GM12878 (cell line): Measurements from ENCODE around the gene MYOD1. TPM values are rescaled to one million over a fixed set of nuclear protein-coding genes. Genes with fewer than 3 reads are reported as not detected.

ENCODE experiments used
- ATAC-seq: fragments of 200-7000 bp; cut with Tn5 transposase; 3 replicates; pipeline ENCODE4 v1.9.1; 2020; ENCODE audit warnings: mild to moderate bottlenecking, moderate library complexity
- BruUV-seq: library from RNA; stranded (reverse); fragments of 400-500 nt; replicated peaks from 2 replicates; lab custom pipeline; 2021; lab: Mats Ljungman, UMichigan
- CTCF ChIA-PET: fragments of 300-600 bp; sonication (Branson Sonifier 250); formaldehyde crosslinking; extraction: SDS; loops from one replicate; lab custom pipeline; 2021; ENCODE audit warnings: inconsistent platforms; lab: Yijun Ruan, JAX
- POLR2A ChIA-PET: fragments of 350-600 bp; formaldehyde crosslinking; extraction: SDS; loops from one replicate; lab custom pipeline; 2021; ENCODE audit warnings: inconsistent platforms; lab: Charles Lee
- RAD21 ChIA-PET: fragments of 300-600 bp; sonication (Branson Sonifier 250); formaldehyde crosslinking; loops from one replicate; lab custom pipeline; 2023; ENCODE audit warnings: antibody characterized with exemption; ENCODE audit not compliant: unreplicated experiment; lab: Charles Lee
- SMC1A ChIA-PET: fragments of 300-600 bp; sonication (Branson Sonifier 250); formaldehyde crosslinking; loops from one replicate; lab custom pipeline; 2023; ENCODE audit not compliant: unreplicated experiment, uncharacterized antibody; lab: Charles Lee
- DNase-seq: peaks from one replicate; pipeline ENCODE4 v3.0.0-alpha.2; 2011; ENCODE audit warnings: low read depth, low spot score
- FAIRE-seq: peaks from 3 replicates; lab custom pipeline; 2011; peaks lifted over from hg19 to GRCh38; lab: Jason Lieb, UNC
- H2AFZ ChIP-seq: 2 replicates; pipeline ENCODE4 v1.6.0; 2011; ENCODE audit warnings: low read depth, low read length, control low read depth; ENCODE audit not compliant: control insufficient read depth
- H3K27ac ChIP-seq: 2 replicates; pipeline ENCODE4 v1.5.1; 2011; ENCODE audit warnings: control low read depth; ENCODE audit not compliant: control insufficient read depth, insufficient read depth
- H3K27me3 ChIP-seq, 2 experiments: replicated peaks in 1 of 2; 2 replicates each; pipeline versions ENCODE4 v1.6.0 to v1.6.1; 2011; ENCODE audit warnings: low read length in 1 of 2; ENCODE audit not compliant: control insufficient read depth in 2 of 2, insufficient read depth in 2 of 2
- H3K36me3 ChIP-seq, 2 experiments: 2 replicates each; pipeline ENCODE4 v1.5.1; 2011; ENCODE audit warnings: low read length in 1 of 2; ENCODE audit not compliant: control insufficient read depth in 2 of 2, insufficient read depth in 2 of 2
- H3K4me1 ChIP-seq: 2 replicates; pipeline ENCODE4 v1.6.1; 2011; ENCODE audit warnings: mild to moderate bottlenecking, low read length, moderate library complexity, mixed read lengths; ENCODE audit not compliant: control insufficient read depth, insufficient read depth
- H3K4me2 ChIP-seq: 2 replicates; pipeline ENCODE4 v1.6.0; 2011; ENCODE audit warnings: control low read depth; ENCODE audit not compliant: control insufficient read depth, insufficient read depth
- H3K4me3 ChIP-seq: fragments of 200-600 bp; sonication (generic); 2 replicates; pipeline ENCODE4 v1.5.1; 2016
- H3K79me2 ChIP-seq: 2 replicates; pipeline ENCODE4 v1.6.0; 2011; ENCODE audit warnings: low read length; ENCODE audit not compliant: control insufficient read depth, insufficient read depth
- H3K9ac ChIP-seq: 2 replicates; pipeline ENCODE4 v1.8.0; 2011; ENCODE audit warnings: low read length, control low read depth, mixed read lengths; ENCODE audit not compliant: control insufficient read depth, insufficient read depth
- H3K9me3 ChIP-seq: replicated peaks from 3 replicates; pipeline ENCODE4 v1.5.1; 2011; ENCODE audit warnings: mild to moderate bottlenecking, low read length; ENCODE audit not compliant: control insufficient read depth, insufficient read depth
- H4K20me1 ChIP-seq: 2 replicates; pipeline ENCODE4 v1.6.0; 2011; ENCODE audit not compliant: control insufficient read depth, insufficient read depth
- BACH1 ChIP-seq: fragments of 450-650 bp; IDR thresholded peaks from 2 replicates; pipeline ENCODE4 v1.6.1; 2017; ENCODE audit warnings: mild to moderate bottlenecking, borderline replicate concordance
- CUX1 ChIP-seq: IDR thresholded peaks from 2 replicates; pipeline ENCODE4 v1.6.1; 2012; ENCODE audit warnings: improper control_type of control experiment, low read depth, low read length; ENCODE audit not compliant: insufficient replicate concordance
- DPF2 ChIP-seq: fragments of 450-650 bp; IDR thresholded peaks from 2 replicates; pipeline ENCODE4 v1.6.1; 2017; ENCODE audit warnings: mild to moderate bottlenecking
- EED ChIP-seq: sonication (generic); IDR thresholded peaks from 2 replicates; pipeline ENCODE4 v1.6.1; 2016; ENCODE audit warnings: antibody characterized with exemption, low read depth
- IKZF2 ChIP-seq, 2 experiments: fragments of 450-650 bp; IDR thresholded peaks; 2 replicates each; pipeline ENCODE4 v1.6.1; 2017; ENCODE audit warnings: mild to moderate bottlenecking in 2 of 2, moderate library complexity in 2 of 2
- LARP7 ChIP-seq: fragments of 450-650 bp; IDR thresholded peaks from 2 replicates; pipeline ENCODE4 v1.6.1; 2017; ENCODE audit warnings: mild to moderate bottlenecking
- MXI1 ChIP-seq: fragments of 150-350 bp; IDR thresholded peaks from 2 replicates; pipeline ENCODE4 v1.6.1; 2011; ENCODE audit warnings: low read depth, mild to moderate bottlenecking, inconsistent platforms, low read length, improper control_type of control experiment
- PML ChIP-seq: IDR thresholded peaks from 2 replicates; pipeline ENCODE4 v1.6.1; 2012; ENCODE audit warnings: low read length, inconsistent platforms
- TAF1 ChIP-seq: IDR thresholded peaks from 2 replicates; pipeline ENCODE4 v1.6.1; 2011; ENCODE audit warnings: mild to moderate bottlenecking, low read depth, low read length, borderline replicate concordance
- TCF12 ChIP-seq: IDR thresholded peaks from 2 replicates; pipeline ENCODE4 v1.6.1; 2011; ENCODE audit warnings: low read depth, mild to moderate bottlenecking, low read length
- ZBED1 ChIP-seq: IDR thresholded peaks from 2 replicates; pipeline ENCODE4 v1.6.1; 2016; ENCODE audit warnings: borderline replicate concordance
- ZNF217 ChIP-seq: fragments of 450-650 bp; IDR thresholded peaks from 2 replicates; pipeline ENCODE4 v1.6.1; 2017; ENCODE audit warnings: antibody characterized with exemption, mild to moderate bottlenecking
- WGBS: methylation state at CpG from one replicate; pipeline ENCODE4 v1.1.6; 2016; ENCODE audit warnings: low lambda C conversion rate; ENCODE audit not compliant: insufficient replicate concordance, insufficient coverage; ENCODE audit errors: missing lambda C conversion rate; 5-methylcytosine and 5-hydroxymethylcytosine counted together
- in situ Hi-C: fragments of 300-500 bp; cut with MboI; formaldehyde crosslinking; loops from 9 replicates; pipeline ENCODE4 v1.14.3; 2018; ENCODE audit warnings: mixed read lengths
- intact Hi-C: fragments of 100-400 bp; cut with micrococcal nuclease; formaldehyde crosslinking; loops from one replicate; pipeline ENCODE4 v1.14.2; 2022; ENCODE audit not compliant: unreplicated experiment
- polyA plus RNA-seq, 11 experiments: library from polyadenylated mRNA; depleted of rRNA in 4 of 11; unstranded in 6 of 11; stranded (reverse) in 5 of 11; fragments of >200 nt; fragmentation: Nextera tagmentation in 4 of 11; fragmentation: Illumina TruSeq in 1 of 11; extraction: Ambion mirVana in 4 of 11; extraction: Trizol in 1 of 11; gene quantifications; 1 replicate in 1 of 11; 2 replicates in 10 of 11; pipeline versions ENCODE4 v1.2.1 to v1.2.3, GENCODE V29; 2011 to 2016; ENCODE audit warnings: inconsistent platforms in 2 of 11, missing spikeins in 2 of 11, low read depth in 1 of 11
- total RNA-seq, 4 experiments: library from RNA; depleted of rRNA in 3 of 4; stranded (reverse); fragments of >200 nt in 3 of 4; fragmentation: Illumina TruSeq in 1 of 4; extraction: Trizol in 1 of 4; gene quantifications; 2 replicates each; pipeline versions ENCODE4 v1.2.1 to v1.2.3, GENCODE V29; 2013 to 2021
- TF ChIP-seq, protein P1 (sequence below): fragments of 150-350 bp; IDR thresholded peaks from 2 replicates; pipeline ENCODE4 v1.6.1; 2016; ENCODE audit warnings: low read depth, low read length
- TF ChIP-seq, protein P2 (sequence below): IDR thresholded peaks from 2 replicates; pipeline ENCODE4 v1.6.1; 2011; ENCODE audit warnings: low read depth, mild to moderate bottlenecking, low read length, moderate library complexity, borderline replicate concordance; ENCODE audit errors: extremely low read depth
- TF ChIP-seq, protein P3 (sequence below): fragments of 450-650 bp; IDR thresholded peaks from 2 replicates; pipeline ENCODE4 v1.6.1; 2014; ENCODE audit warnings: mild to moderate bottlenecking

Gene MYOD1
- total and polyA plus RNA-seq, 10 of the 15 experiments (the other 5 are each of a cell fraction or from before 2014, with no cell fraction given), result not detected

DNA sequence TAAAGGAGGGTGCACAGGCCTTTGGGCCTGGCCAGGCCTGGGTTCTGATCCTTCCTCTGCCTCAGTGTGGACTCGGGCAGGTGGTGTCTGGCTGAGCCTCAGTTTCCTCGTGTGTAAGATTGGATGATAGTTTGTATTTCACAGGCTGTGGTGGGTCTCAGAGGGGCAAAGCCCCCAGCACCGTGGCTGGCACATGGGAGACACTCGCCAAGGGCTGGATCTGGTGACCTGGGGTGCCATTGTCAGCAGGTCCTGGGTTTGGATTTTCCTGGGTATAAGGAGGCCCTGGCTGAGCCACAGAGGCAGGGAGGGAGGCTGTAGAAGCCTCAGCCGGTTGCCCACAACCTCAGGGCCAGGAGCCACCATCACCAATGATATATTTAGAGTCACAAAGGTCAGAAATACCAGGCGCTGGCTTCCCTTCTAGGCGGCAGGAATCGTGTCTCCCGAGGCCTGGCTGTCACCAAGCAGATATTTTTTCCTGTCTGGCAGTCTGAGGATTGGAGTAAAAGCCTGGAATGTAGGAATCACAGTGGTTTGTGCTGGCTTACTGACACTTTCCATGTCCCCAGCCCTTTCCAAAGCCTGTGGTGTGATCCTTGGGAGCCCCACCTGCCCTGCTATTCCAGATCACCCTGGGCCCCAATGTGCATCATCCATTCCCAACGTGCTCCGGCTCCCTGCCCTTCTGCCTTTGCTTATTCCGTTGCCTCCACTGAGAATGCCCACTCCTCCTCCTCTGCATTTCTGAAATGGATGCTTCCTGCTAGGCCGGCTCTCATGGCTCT lies 30.8 kb downstream of the MYOD1 start:
- ATAC-seq (no peak), DNase-seq (no peak), FAIRE-seq (no peak)
- H3K4me1 ChIP-seq, result no peaks in the 10 kb centered on the region
- no peak overlapping the region for H3K4me3 ChIP-seq
- intact Hi-C loops (no loop called here), in situ Hi-C loops (no loop called here)
- H4K20me1 ChIP-seq, result no peaks in the 10 kb centered on the region
- ChIA-PET POLR2A (no interaction called here), SMC1A (no interaction called here), CTCF (interaction anchor here (1.4 to 2.6 kb wide), 2 partner anchors 19 kb away, joined by 6 to 12 read pairs; no protein-coding TSS in a partner anchor), RAD21 (no interaction called here)
- H3K4me2 ChIP-seq, result no peak overlapping the region
- BruUV-seq, result no TSS peak
- no peak overlapping the region for H3K9ac ChIP-seq
- H3K27ac ChIP-seq, result no peak overlapping the region
- no peaks in the 10 kb centered on the region for H3K9me3 ChIP-seq
- H3K79me2 ChIP-seq, result no peaks in the 10 kb centered on the region
- H3K36me3 ChIP-seq, result no peaks in the 10 kb centered on the region
- WGBS, result 3% methylated on average over 13 of the region's 13 CpGs
- peaks cover 0 to 1% of the 10 kb centered on the region in 2 experiments; a peak in 2 of 4 replicates for H3K27me3 ChIP-seq
- no peak overlapping the region for H2AFZ ChIP-seq
- TF ChIP-seq EED (no peak), LARP7 (no peak), CUX1 (no peak), IKZF2 (IDR thresholded peaks at IDR 0.05) (no peak), PML (no peak), TAF1 (no peak), ZNF217 (no peak), TCF12 (no peak), DPF2 (no peak), MXI1 (no peak), ZBED1 (no peak), BACH1 (no peak)
- TF ChIP-seq, protein P1, sequence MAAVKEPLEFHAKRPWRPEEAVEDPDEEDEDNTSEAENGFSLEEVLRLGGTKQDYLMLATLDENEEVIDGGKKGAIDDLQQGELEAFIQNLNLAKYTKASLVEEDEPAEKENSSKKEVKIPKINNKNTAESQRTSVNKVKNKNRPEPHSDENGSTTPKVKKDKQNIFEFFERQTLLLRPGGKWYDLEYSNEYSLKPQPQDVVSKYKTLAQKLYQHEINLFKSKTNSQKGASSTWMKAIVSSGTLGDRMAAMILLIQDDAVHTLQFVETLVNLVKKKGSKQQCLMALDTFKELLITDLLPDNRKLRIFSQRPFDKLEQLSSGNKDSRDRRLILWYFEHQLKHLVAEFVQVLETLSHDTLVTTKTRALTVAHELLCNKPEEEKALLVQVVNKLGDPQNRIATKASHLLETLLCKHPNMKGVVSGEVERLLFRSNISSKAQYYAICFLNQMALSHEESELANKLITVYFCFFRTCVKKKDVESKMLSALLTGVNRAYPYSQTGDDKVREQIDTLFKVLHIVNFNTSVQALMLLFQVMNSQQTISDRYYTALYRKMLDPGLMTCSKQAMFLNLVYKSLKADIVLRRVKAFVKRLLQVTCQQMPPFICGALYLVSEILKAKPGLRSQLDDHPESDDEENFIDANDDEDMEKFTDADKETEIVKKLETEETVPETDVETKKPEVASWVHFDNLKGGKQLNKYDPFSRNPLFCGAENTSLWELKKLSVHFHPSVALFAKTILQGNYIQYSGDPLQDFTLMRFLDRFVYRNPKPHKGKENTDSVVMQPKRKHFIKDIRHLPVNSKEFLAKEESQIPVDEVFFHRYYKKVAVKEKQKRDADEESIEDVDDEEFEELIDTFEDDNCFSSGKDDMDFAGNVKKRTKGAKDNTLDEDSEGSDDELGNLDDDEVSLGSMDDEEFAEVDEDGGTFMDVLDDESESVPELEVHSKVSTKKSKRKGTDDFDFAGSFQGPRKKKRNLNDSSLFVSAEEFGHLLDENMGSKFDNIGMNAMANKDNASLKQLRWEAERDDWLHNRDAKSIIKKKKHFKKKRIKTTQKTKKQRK, result no peak
- TF ChIP-seq, protein P2, sequence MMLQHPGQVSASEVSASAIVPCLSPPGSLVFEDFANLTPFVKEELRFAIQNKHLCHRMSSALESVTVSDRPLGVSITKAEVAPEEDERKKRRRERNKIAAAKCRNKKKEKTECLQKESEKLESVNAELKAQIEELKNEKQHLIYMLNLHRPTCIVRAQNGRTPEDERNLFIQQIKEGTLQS, result no peak
- TF ChIP-seq, protein P3, sequence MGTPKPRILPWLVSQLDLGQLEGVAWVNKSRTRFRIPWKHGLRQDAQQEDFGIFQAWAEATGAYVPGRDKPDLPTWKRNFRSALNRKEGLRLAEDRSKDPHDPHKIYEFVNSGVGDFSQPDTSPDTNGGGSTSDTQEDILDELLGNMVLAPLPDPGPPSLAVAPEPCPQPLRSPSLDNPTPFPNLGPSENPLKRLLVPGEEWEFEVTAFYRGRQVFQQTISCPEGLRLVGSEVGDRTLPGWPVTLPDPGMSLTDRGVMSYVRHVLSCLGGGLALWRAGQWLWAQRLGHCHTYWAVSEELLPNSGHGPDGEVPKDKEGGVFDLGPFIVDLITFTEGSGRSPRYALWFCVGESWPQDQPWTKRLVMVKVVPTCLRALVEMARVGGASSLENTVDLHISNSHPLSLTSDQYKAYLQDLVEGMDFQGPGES, result no peak
